Activated T-helper 1 cell treated with anti-CD3 and anti-CD28 coated beads, Interleukin-12 subunit alpha, Interleukin-12 subunit beta, Interleukin-2, Interleukin-4 antibody, amounts not matched to agents 30 ng/mL and 10 ng/mL and 1 ng/mL, durations not matched to agents 14 hours and 24 hours and 36 hours (primary cell): ENCODE measurements around the gene KRTAP5-2. TPM values are rescaled to one million over a fixed set of nuclear protein-coding genes. Genes with fewer than 3 reads are reported as not detected.

Experiments
- DNase-seq: peaks from one replicate; pipeline ENCODE4 v3.0.0; 2021; ENCODE audit warnings: low spot score
- H3K27ac Mint-ChIP-seq: one replicate; pipeline ENCODE4 v1.8.0; 2021; ENCODE audit warnings: mild to moderate bottlenecking, mixed read lengths
- H3K27me3 Mint-ChIP-seq: one replicate; pipeline ENCODE4 v1.8.0; 2022; ENCODE audit warnings: mild to moderate bottlenecking, moderate library complexity, mixed read lengths; ENCODE audit not compliant: insufficient read depth
- H3K36me3 Mint-ChIP-seq: one replicate; pipeline ENCODE4 v1.8.0; 2021; ENCODE audit warnings: low read depth, mixed read lengths
- H3K4me1 Mint-ChIP-seq: one replicate; pipeline ENCODE4 v1.8.0; 2021; ENCODE audit warnings: low read depth, mixed read lengths
- H3K4me3 Mint-ChIP-seq: one replicate; pipeline ENCODE4 v1.8.0; 2021; ENCODE audit warnings: mild to moderate bottlenecking, moderate library complexity, mixed read lengths
- H3K9me3 Mint-ChIP-seq: one replicate; pipeline ENCODE4 v1.8.0; 2021; ENCODE audit warnings: mixed read lengths
- intact Hi-C: fragments of 100-400 bp; cut with micrococcal nuclease; formaldehyde crosslinking; loops from one replicate; pipeline ENCODE4 v1.15.1; 2024
- total RNA-seq: library from RNA; stranded (reverse); gene quantifications from 2 replicates; pipeline ENCODE4 v1.2.3, GENCODE V29; 2022

KRTAP5-2 gene
- total RNA-seq, 1 donor from 2014 or later = not detected

GRCh38 chr11:1574933-1575242 is 23.2 kb downstream of the KRTAP5-2 start:
- H3K27me3 Mint-ChIP-seq = peaks cover 21% of the 10 kb centered on the region
- no peaks in the 10 kb centered on the region for H3K4me1 Mint-ChIP-seq
- no peak for DNase-seq
- peaks cover 10% of the 10 kb centered on the region for H3K9me3 Mint-ChIP-seq
- no peaks in the 10 kb centered on the region for H3K36me3 Mint-ChIP-seq
- no peak overlapping the region for H3K27ac Mint-ChIP-seq
- intact Hi-C loops = loop anchor here (1.0 to 10.0 kb wide), 9 partner anchors 29 to 1800 kb away; partner anchors contain the start of genes BRSK2, CHID1, TOLLIP and ZNF195
- no peak overlapping the region for H3K4me3 Mint-ChIP-seq

GRCh38 chr11:1574238-1574932 is 23.7 kb downstream of the KRTAP5-2 start:
- Mint-ChIP-seq H3K9me3 (peaks cover 10% of the 10 kb centered on the region), H3K27ac (no peak overlapping the region), H3K4me1 (no peaks in the 10 kb centered on the region), H3K27me3 (peaks cover 26% of the 10 kb centered on the region), H3K36me3 (no peaks in the 10 kb centered on the region), H3K4me3 (peak overlapping the region; percentile 51)
- DNase-seq = peak; percentile 45
- intact Hi-C loops = loop anchor here (1.0 to 10.0 kb wide), 9 partner anchors 28 to 1800 kb away; partner anchors contain the start of genes BRSK2, CHID1, TOLLIP and ZNF195

- no peak for DNase-seq
- H3K4me1 Mint-ChIP-seq = no peaks in the 10 kb centered on the region
- H3K36me3 Mint-ChIP-seq = no peaks in the 10 kb centered on the region
- intact Hi-C loops = loop anchor here (1.0 to 10.0 kb wide), 9 partner anchors 28 to 1801 kb away; partner anchors contain the start of genes BRSK2, CHID1, TOLLIP and ZNF195
- H3K27me3 Mint-ChIP-seq = peaks cover 28% of the 10 kb centered on the region
- H3K27ac Mint-ChIP-seq = peak overlapping the region; percentile 12
- peak overlapping the region; percentile 51 for H3K4me3 Mint-ChIP-seq
- peaks cover 6% of the 10 kb centered on the region for H3K9me3 Mint-ChIP-seq
These were observed 24.2 kb downstream of the KRTAP5-2 start for GRCh38 chr11:1573903-1574237.

GRCh38 chr11:1573077-1573902 is 24.8 kb downstream of the KRTAP5-2 start:
- peak overlapping the region; percentile 12 for H3K27ac Mint-ChIP-seq
- no peaks in the 10 kb centered on the region for H3K4me1 Mint-ChIP-seq
- H3K9me3 Mint-ChIP-seq = peaks cover 3% of the 10 kb centered on the region
- DNase-seq = no peak
- peaks cover 28% of the 10 kb centered on the region for H3K27me3 Mint-ChIP-seq
- intact Hi-C loops = loop anchor here (5.0 to 10.0 kb wide), 5 partner anchors 186 to 1802 kb away; partner anchors contain the start of genes BRSK2, CHID1, TOLLIP and ZNF195
- peak overlapping the region; percentile 51 for H3K4me3 Mint-ChIP-seq
- no peaks in the 10 kb centered on the region for H3K36me3 Mint-ChIP-seq

GRCh38 chr11:1572197-1573076 is 25.7 kb downstream of the KRTAP5-2 start, which contains the start of gene DUSP8:
TSS of gene DUSP8 (minus strand) at chr11:1572271. CDS start at chr11:1565826, 6,445 bp downstream.
- Mint-ChIP-seq H3K4me3 (peak within 1 kb of the TSS; percentile 37), H3K4me1 (no peaks in the 10 kb centered on the region), H3K9me3 (no peaks in the 10 kb centered on the region), H3K27me3 (peaks cover 28% of the 10 kb centered on the region), H3K36me3 (no peaks in the 10 kb centered on the region), H3K27ac (no peak within 1 kb of the TSS)
- DNase-seq = peak; percentile 89
- intact Hi-C loops = loop anchor here (5.0 to 10.0 kb wide), 5 partner anchors 185 to 1802 kb away; partner anchors contain the start of genes BRSK2, CHID1, TOLLIP and ZNF195

GRCh38 chr11:1571760-1572196 is 26.3 kb downstream of the KRTAP5-2 start:
- Mint-ChIP-seq H3K9me3 (no peaks in the 10 kb centered on the region), H3K36me3 (no peaks in the 10 kb centered on the region), H3K4me3 (no peak overlapping the region), H3K27ac (no peak overlapping the region), H3K27me3 (peaks cover 28% of the 10 kb centered on the region), H3K4me1 (no peaks in the 10 kb centered on the region)
- no peak for DNase-seq
- intact Hi-C loops = loop anchor here (5.0 to 10.0 kb wide), 5 partner anchors 184 to 1803 kb away; partner anchors contain the start of genes BRSK2, CHID1, TOLLIP and ZNF195

GRCh38 chr11:1570896-1571759 is 27.0 kb downstream of the KRTAP5-2 start:
- Mint-ChIP-seq H3K36me3 (no peaks in the 10 kb centered on the region), H3K27ac (peak overlapping the region; percentile 29), H3K4me1 (no peaks in the 10 kb centered on the region), H3K4me3 (peak overlapping the region; percentile 68), H3K27me3 (peaks cover 28% of the 10 kb centered on the region), H3K9me3 (no peaks in the 10 kb centered on the region)
- no peak for DNase-seq
- intact Hi-C loops = loop anchor here (5.0 to 10.0 kb wide), 5 partner anchors 184 to 1804 kb away; partner anchors contain the start of genes BRSK2, CHID1, TOLLIP and ZNF195

GRCh38 chr11:1570531-1570895 is 27.6 kb downstream of the KRTAP5-2 start:
- no peaks in the 10 kb centered on the region for H3K36me3 Mint-ChIP-seq
- H3K27ac Mint-ChIP-seq = peak overlapping the region; percentile 29
- DNase-seq = no peak
- peaks cover 27% of the 10 kb centered on the region for H3K27me3 Mint-ChIP-seq
- intact Hi-C loops = loop anchor here (5.0 to 10.0 kb wide), 5 partner anchors 183 to 1804 kb away; partner anchors contain the start of genes BRSK2, CHID1, TOLLIP and ZNF195
- no peaks in the 10 kb centered on the region for H3K9me3 Mint-ChIP-seq
- H3K4me3 Mint-ChIP-seq = peak overlapping the region; percentile 68
- H3K4me1 Mint-ChIP-seq = no peaks in the 10 kb centered on the region

- Mint-ChIP-seq H3K36me3 (no peaks in the 10 kb centered on the region), H3K27ac (no peak overlapping the region), H3K4me1 (no peaks in the 10 kb centered on the region), H3K4me3 (peak overlapping the region; percentile 68), H3K27me3 (peaks cover 23% of the 10 kb centered on the region), H3K9me3 (no peaks in the 10 kb centered on the region)
- intact Hi-C loops = loop anchor here (5.0 to 10.0 kb wide), 5 partner anchors 183 to 1805 kb away; partner anchors contain the start of genes BRSK2, CHID1, TOLLIP and ZNF195
- DNase-seq = no peak
These were observed 28.1 kb downstream of the KRTAP5-2 start for GRCh38 chr11:1570001-1570453.

GRCh38 chr11:1569251-1569780 is 28.8 kb downstream of the KRTAP5-2 start:
- peaks cover 20% of the 10 kb centered on the region for H3K27me3 Mint-ChIP-seq
- H3K4me3 Mint-ChIP-seq = peak overlapping the region; percentile 57
- H3K36me3 Mint-ChIP-seq = no peaks in the 10 kb centered on the region
- H3K4me1 Mint-ChIP-seq = no peaks in the 10 kb centered on the region
- intact Hi-C loops = no loop called here
- no peak overlapping the region for H3K27ac Mint-ChIP-seq
- no peaks in the 10 kb centered on the region for H3K9me3 Mint-ChIP-seq
- no peak for DNase-seq

- intact Hi-C loops = no loop called here
These were observed 29.6 kb downstream of the KRTAP5-2 start for GRCh38 chr11:1568441-1568911.

More at GRCh38 chr11:1568441-1568911, 29.6 kb downstream of the KRTAP5-2 start:
- Mint-ChIP-seq H3K36me3 (no peaks in the 10 kb centered on the region), H3K9me3 (no peaks in the 10 kb centered on the region), H3K4me3 (no peak overlapping the region), H3K4me1 (no peaks in the 10 kb centered on the region), H3K27me3 (peaks cover 16% of the 10 kb centered on the region), H3K27ac (no peak overlapping the region)
- no peak for DNase-seq
